SK-N-SH (cell line): ENCODE measurements around the gene BUD31.

Experiments used
- CHD2 ChIP-seq: fragments of 150-350 bp; IDR thresholded peaks from 2 replicates; pipeline ENCODE4 v1.6.1; 2018; ENCODE audit warnings: low read length; ENCODE audit not compliant: partially characterized antibody
- EP300 ChIP-seq, 2 experiments: IDR thresholded peaks; 2 replicates each; pipeline versions ENCODE4 v1.4.0 to v1.6.1; 2012; ENCODE audit warnings: borderline replicate concordance in 1 of 2, low read depth in 1 of 2, low read length in 1 of 2
- MXI1 ChIP-seq: IDR thresholded peaks from 2 replicates; pipeline ENCODE4 v1.6.1; 2012; ENCODE audit warnings: mild to moderate bottlenecking, low read depth, low read length, improper control_type of control experiment
- POLR2AphosphoS5 ChIP-seq: IDR thresholded peaks from 2 replicates; pipeline ENCODE4 v1.6.1; 2012; ENCODE audit warnings: low read depth, low read length
- SMC3 ChIP-seq: IDR thresholded peaks from 2 replicates; pipeline ENCODE4 v1.6.1; 2012; ENCODE audit warnings: low read depth, low read length, improper control_type of control experiment
- TAF1 ChIP-seq: IDR thresholded peaks from 2 replicates; pipeline ENCODE4 v1.6.1; 2012; ENCODE audit warnings: low read depth, mild to moderate bottlenecking, low read length, moderate library complexity, borderline replicate concordance
- TEAD4 ChIP-seq: IDR thresholded peaks from 2 replicates; pipeline ENCODE4 v1.4.0; 2012; ENCODE audit warnings: mild to moderate bottlenecking, borderline replicate concordance; ENCODE audit not compliant: insufficient read depth
- YY1 ChIP-seq: IDR thresholded peaks from 2 replicates; pipeline ENCODE4 v1.4.0; 2012; ENCODE audit warnings: low read depth, mild to moderate bottlenecking
- TF ChIP-seq, protein P1 (sequence below): fragments of 200-600 bp; sonication (generic); IDR thresholded peaks from 2 replicates; pipeline ENCODE4 v1.6.1; 2017; ENCODE audit warnings: antibody characterized with exemption, mild to moderate bottlenecking, moderate library complexity

DNA sequence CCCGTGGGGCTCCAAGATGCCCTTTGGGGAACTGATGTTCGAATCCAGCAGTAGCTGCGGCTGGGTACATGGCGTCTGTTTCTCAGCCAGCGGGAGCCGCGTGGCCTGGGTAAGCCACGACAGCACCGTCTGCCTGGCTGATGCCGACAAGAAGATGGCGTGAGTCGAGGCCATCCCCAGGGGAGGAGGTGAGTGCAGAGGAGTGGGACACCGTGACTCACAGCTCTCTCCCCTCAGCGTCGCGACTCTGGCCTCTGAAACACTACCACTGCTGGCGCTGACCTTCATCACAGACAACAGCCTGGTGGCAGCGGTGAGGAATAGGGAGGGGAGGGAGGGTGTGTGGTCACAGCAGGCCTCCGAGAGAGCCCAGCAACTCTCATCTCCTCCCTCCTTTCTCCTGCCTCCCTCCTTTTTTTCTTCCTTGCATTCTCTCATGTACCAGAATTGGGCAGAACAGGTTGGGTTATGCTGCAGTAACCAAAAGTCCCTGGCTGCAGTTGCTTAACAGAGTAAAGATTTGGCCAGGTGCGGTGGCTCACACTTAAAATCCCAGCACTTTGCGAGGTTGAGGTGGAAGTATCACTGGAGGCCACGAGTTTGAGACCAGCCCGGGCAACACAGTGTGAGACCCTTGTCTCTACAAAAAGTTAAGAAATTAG, 17.7 kb upstream of the BUD31 start:
- TF ChIP-seq TAF1 (no peak), MXI1 (no peak), SMC3 (no peak), CHD2 (no peak), POLR2AphosphoS5 (no peak), TEAD4 (no peak), EP300 (IDR thresholded peaks at IDR 0.05; ENCODE audit: borderline replicate concordance in 1 of 2, low read depth in 1 of 2, low read length in 1 of 2) (no peak), YY1 (no peak)
- TF ChIP-seq, protein P1, sequence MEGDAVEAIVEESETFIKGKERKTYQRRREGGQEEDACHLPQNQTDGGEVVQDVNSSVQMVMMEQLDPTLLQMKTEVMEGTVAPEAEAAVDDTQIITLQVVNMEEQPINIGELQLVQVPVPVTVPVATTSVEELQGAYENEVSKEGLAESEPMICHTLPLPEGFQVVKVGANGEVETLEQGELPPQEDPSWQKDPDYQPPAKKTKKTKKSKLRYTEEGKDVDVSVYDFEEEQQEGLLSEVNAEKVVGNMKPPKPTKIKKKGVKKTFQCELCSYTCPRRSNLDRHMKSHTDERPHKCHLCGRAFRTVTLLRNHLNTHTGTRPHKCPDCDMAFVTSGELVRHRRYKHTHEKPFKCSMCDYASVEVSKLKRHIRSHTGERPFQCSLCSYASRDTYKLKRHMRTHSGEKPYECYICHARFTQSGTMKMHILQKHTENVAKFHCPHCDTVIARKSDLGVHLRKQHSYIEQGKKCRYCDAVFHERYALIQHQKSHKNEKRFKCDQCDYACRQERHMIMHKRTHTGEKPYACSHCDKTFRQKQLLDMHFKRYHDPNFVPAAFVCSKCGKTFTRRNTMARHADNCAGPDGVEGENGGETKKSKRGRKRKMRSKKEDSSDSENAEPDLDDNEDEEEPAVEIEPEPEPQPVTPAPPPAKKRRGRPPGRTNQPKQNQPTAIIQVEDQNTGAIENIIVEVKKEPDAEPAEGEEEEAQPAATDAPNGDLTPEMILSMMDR = no peak
